ENCODE data around the gene GAA. TPM values are rescaled to one million over a fixed set of nuclear protein-coding genes. Genes with fewer than 3 reads are reported as not detected.

GAA gene
- total RNA-seq, 1 experiment from 2014 or later, result 30.3 TPM

DNA sequence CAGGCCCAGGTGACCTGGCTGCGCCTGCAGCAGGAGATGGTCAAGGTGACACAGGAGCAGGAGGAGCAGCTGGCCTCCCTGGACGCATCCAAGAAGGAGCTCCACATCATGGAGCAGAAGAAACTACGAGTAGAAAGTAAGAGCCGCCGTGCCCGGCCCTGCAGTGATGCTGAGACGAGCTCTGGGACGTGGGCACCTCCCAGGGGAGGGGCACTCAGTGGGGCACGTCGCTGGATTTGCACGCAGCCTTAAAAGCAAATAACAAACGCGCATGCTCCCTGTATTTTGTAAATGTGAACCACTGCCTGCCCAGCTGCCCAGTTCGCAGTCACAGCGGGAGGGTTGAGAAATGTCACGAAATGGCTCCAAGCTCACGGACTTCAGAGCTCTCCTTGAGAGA is 15.3 kb upstream of the GAA start:
- H3K9ac ChIP-seq (ENCODE audit: extremely low read depth, insufficient read length, low read length), result no peak overlapping the region
- no peak overlapping the region for H2BK20ac ChIP-seq (ENCODE audit: low read depth, low read length, poor library complexity, severe bottlenecking)
- no peaks in the 10 kb centered on the region for H3K79me2 ChIP-seq (ENCODE audit: insufficient read depth, low read length)
- H2AK5ac ChIP-seq (ENCODE audit: insufficient read length, low read length), result no peak overlapping the region
- H3K56ac ChIP-seq (ENCODE audit: insufficient read length, low read depth, low read length), result no peak overlapping the region
- no peak overlapping the region for H3K23ac ChIP-seq (ENCODE audit: insufficient read length, low read depth, low read length)
- no peaks in the 10 kb centered on the region for H3K27me3 ChIP-seq (ENCODE audit: insufficient read depth, low read length)
- peaks cover 6% of the 10 kb centered on the region for H3K27me3 Mint-ChIP-seq (ENCODE audit: low read depth)
- H3K27ac ChIP-seq (ENCODE audit: insufficient read length, low read depth, low read length), result no peak overlapping the region
- no CpG with 5 or more reads among the region's 17 CpGs for WGBS (ENCODE audit: extremely low coverage, insufficient read length, low lambda C conversion rate)
- no peak overlapping the region for H3K14ac ChIP-seq (ENCODE audit: insufficient read depth, low read length)
- no peak overlapping the region for H3K27ac Mint-ChIP-seq
- H4K20me1 ChIP-seq (ENCODE audit: control insufficient read depth, insufficient read depth, insufficient read length), result no peaks in the 10 kb centered on the region
- no peak overlapping the region for H2BK5ac ChIP-seq (ENCODE audit: insufficient read length, low read length)
- H3K79me1 ChIP-seq (ENCODE audit: insufficient read depth, low read depth, low read length, poor library complexity, severe bottlenecking), result no peaks in the 10 kb centered on the region
- no peak overlapping the region for H2AFZ ChIP-seq (ENCODE audit: low read length)
- no peak overlapping the region for H2BK12ac ChIP-seq (ENCODE audit: insufficient read length, low read depth, low read length)
- no peak overlapping the region for H4K8ac ChIP-seq (replicated peaks; ENCODE audit: insufficient read length, low read depth, low read length)
- H3K23me2 ChIP-seq (ENCODE audit: insufficient read length, low read depth, low read length, poor library complexity, severe bottlenecking), result no peaks in the 10 kb centered on the region
- no peak for DNase-seq
- no peak overlapping the region for H3K4ac ChIP-seq (ENCODE audit: low read depth, low read length)
- H3T11ph ChIP-seq (ENCODE audit: low read length), result no peak overlapping the region
- H4K5ac ChIP-seq (ENCODE audit: insufficient read length, low read depth, low read length), result no peak overlapping the region
- no peak overlapping the region for H3K4me2 ChIP-seq (ENCODE audit: insufficient read depth, insufficient read length, low read length)
- no peaks in the 10 kb centered on the region for H3K9me3 ChIP-seq (ENCODE audit: control insufficient read depth, low read depth, low read length)
- no peak overlapping the region for H3K18ac ChIP-seq (ENCODE audit: insufficient read length, low read depth, low read length)
- H3K36me3 Mint-ChIP-seq (ENCODE audit: insufficient read depth in 1 of 3, low read depth in 3 of 3), result peaks cover 0 to 5% (median 0%) of the 10 kb centered on the region in 3 experiments; a peak in 1 of 7 replicates
- no peak for TF ChIP-seq CTCF (conservative IDR thresholded peaks at IDR 0.05)
- H2BK120ac ChIP-seq (ENCODE audit: low read depth, low read length, poor library complexity, severe bottlenecking), result no peak overlapping the region
- no peak overlapping the region for H3K4me3 Mint-ChIP-seq
- H2BK15ac ChIP-seq (ENCODE audit: low read depth, low read length), result no peak overlapping the region
- no peaks in the 10 kb centered on the region; a peak in 1 of 5 replicates for H3K9me3 Mint-ChIP-seq
- H4K91ac ChIP-seq (ENCODE audit: insufficient read length, low read depth, low read length), result no peak overlapping the region
- H3K4me1 ChIP-seq (ENCODE audit: insufficient read depth, low read length), result no peaks in the 10 kb centered on the region
- H3K4me1 Mint-ChIP-seq, result peaks cover 2 to 5% of the 10 kb centered on the region in 2 experiments; a peak in 3 of 4 replicates

Measured in H9 (cell line).